EH (cell line): ENCODE results near the gene GAMT.
A peak's percentile ranks its signal among the peaks of the same experiment; 100 is the strongest.

Experiments
- DNase-seq: peaks from one replicate; pipeline ENCODE4 v3.0.0-alpha.2; 2015; ENCODE audit warnings: low read depth

The GAMT gene

GRCh38 chr19:1418951-1419738 lies 17.8 kb upstream of the GAMT start:
- no peak for DNase-seq

GRCh38 chr19:1418496-1418775 lies 17.1 kb upstream of the GAMT start:
- no peak for DNase-seq

GRCh38 chr19:1417681-1418495 lies 16.5 kb upstream of the GAMT start:
- DNase-seq: no peak

GRCh38 chr19:1417145-1417544 lies 15.8 kb upstream of the GAMT start:
- no peak for DNase-seq

- no peak for DNase-seq
Observed at GRCh38 chr19:1416014-1416841, 14.9 kb upstream of the GAMT start.

GRCh38 chr19:1412995-1413800 lies 11.9 kb upstream of the GAMT start:
- DNase-seq: no peak

- no peak for DNase-seq
Observed at GRCh38 chr19:1412323-1412923, 11.1 kb upstream of the GAMT start.

- peak; percentile 40 for DNase-seq
Observed at GRCh38 chr19:1411255-1412191, 10.2 kb upstream of the GAMT start.

- no peak for DNase-seq
Observed at GRCh38 chr19:1410789-1411188, 9.4 kb upstream of the GAMT start.

GRCh38 chr19:1410136-1410786 lies 8.9 kb upstream of the GAMT start:
- DNase-seq: peak; percentile 41

GRCh38 chr19:1409204-1410005 lies 8.1 kb upstream of the GAMT start:
- DNase-seq: no peak

GRCh38 chr19:1408300-1409203 lies 7.2 kb upstream of the GAMT start:
- DNase-seq: peak; percentile 70

- no peak for DNase-seq
Observed at GRCh38 chr19:1407528-1408299, 6.4 kb upstream of the GAMT start, which contains the start of gene DAZAP1. DAZAP1 (plus strand) TSS chr19:1407586; CDS start chr19:1407774, 188 bp downstream.

- peak; percentile 98 for DNase-seq
Observed at GRCh38 chr19:1406774-1407527, 5.6 kb upstream of the GAMT start.

- no peak for DNase-seq
Observed at GRCh38 chr19:1402411-1403070, 1.2 kb upstream of the GAMT start.

- no peak for DNase-seq
Observed at GRCh38 chr19:1401889-1402217, 511 bp upstream of the GAMT start.
